Esophagus muscularis mucosa (tissue), 3 donors: ENCODE results near the gene HELZ2.

Experiments
- CTCF ChIP-seq, 3 experiments: fragments of 200-600 bp in 2 of 3; fragments of 450-650 bp in 1 of 3; sonication (generic) in 2 of 3; IDR thresholded peaks; one replicate each; pipeline ENCODE4 v1.5.1; 2017 to 2019; ENCODE audit warnings: antibody characterized with exemption in 3 of 3, mild to moderate bottlenecking in 2 of 3, moderate library complexity in 1 of 3
- POLR2AphosphoS5 ChIP-seq, 2 donors: sonication (generic); formaldehyde crosslinking; IDR thresholded peaks; one replicate each; pipeline ENCODE4 v1.6.1; 2017; ENCODE audit warnings: antibody characterized with exemption in 2 of 2

- no peak for TF ChIP-seq CTCF (IDR thresholded peaks at IDR 0.05)
- TF ChIP-seq POLR2AphosphoS5 (IDR thresholded peaks at IDR 0.05), result no peak
Observed at GRCh38 chr20:63567136-63567385, 7.0 kb downstream of the HELZ2 start.
